ENCODE data around the gene SNX7.

The SNX7 gene

GRCh38 chr1:98696077-98696476 is 34.6 kb downstream of the SNX7 start:
- H3K4me3 ChIP-seq (ENCODE audit: low read length): no peak overlapping the region
- DNase-seq (ENCODE audit: low read depth): no peak
- TF ChIP-seq CTCF (conservative IDR thresholded peaks at IDR 0.05; ENCODE audit: low read depth, low read length): no peak

GRCh38 chr1:98697781-98698180 is 36.3 kb downstream of the SNX7 start:
- no peak for TF ChIP-seq CTCF (conservative IDR thresholded peaks at IDR 0.05; ENCODE audit: low read depth, low read length)
- DNase-seq (ENCODE audit: low read depth): no peak
- H3K4me3 ChIP-seq (ENCODE audit: low read length): no peak overlapping the region

GRCh38 chr1:98698625-98699024 is 37.1 kb downstream of the SNX7 start:
- DNase-seq (ENCODE audit: low read depth): no peak
- no peak for TF ChIP-seq CTCF (conservative IDR thresholded peaks at IDR 0.05; ENCODE audit: low read depth, low read length)
- no peak overlapping the region for H3K4me3 ChIP-seq (ENCODE audit: low read length)

GRCh38 chr1:98700228-98700627 is 38.7 kb downstream of the SNX7 start:
- TF ChIP-seq CTCF (conservative IDR thresholded peaks at IDR 0.05; ENCODE audit: low read depth, low read length): no peak
- no peak for DNase-seq (ENCODE audit: low read depth)
- H3K4me3 ChIP-seq (ENCODE audit: low read length): no peak overlapping the region

GRCh38 chr1:98702976-98703375 is 41.5 kb downstream of the SNX7 start:
- no peak overlapping the region for H3K4me3 ChIP-seq (ENCODE audit: low read length)
- no peak for TF ChIP-seq CTCF (conservative IDR thresholded peaks at IDR 0.05; ENCODE audit: low read depth, low read length)
- DNase-seq (ENCODE audit: low read depth): no peak

GRCh38 chr1:98704474-98704873 is 43.0 kb downstream of the SNX7 start:
- TF ChIP-seq CTCF (conservative IDR thresholded peaks at IDR 0.05; ENCODE audit: low read depth, low read length): no peak
- DNase-seq (ENCODE audit: low read depth): no peak

GRCh38 chr1:98704971-98705370 is 43.5 kb downstream of the SNX7 start:
- H3K4me3 ChIP-seq (ENCODE audit: low read length): no peak overlapping the region
- no peak for DNase-seq (ENCODE audit: low read depth)
- TF ChIP-seq CTCF (conservative IDR thresholded peaks at IDR 0.05; ENCODE audit: low read depth, low read length): no peak

More at GRCh38 chr1:98704474-98704873, 43.0 kb downstream of the SNX7 start:
- H3K4me3 ChIP-seq (ENCODE audit: low read length): no peak overlapping the region

Measured in retinal pigment epithelial cell (primary cell).